Thyroid gland (tissue), 4 donors: ENCODE results near the gene GPR183.

Experiments
- POLR2A ChIP-seq, 2 donors: fragments of 450-650 bp; IDR thresholded peaks; one replicate each; pipeline ENCODE4 v1.6.1; 2017; ENCODE audit warnings: antibody characterized with exemption in 2 of 2, mild to moderate bottlenecking in 2 of 2, moderate library complexity in 1 of 2
- TF ChIP-seq, protein P1 (sequence below), 6 experiments: fragments of 200-600 bp in 3 of 6; fragments of 450-650 bp in 3 of 6; sonication (generic) in 3 of 6; IDR thresholded peaks; one replicate each; pipeline ENCODE4 v1.5.1; 2016 to 2019; ENCODE audit warnings: antibody characterized with exemption in 6 of 6, mild to moderate bottlenecking in 2 of 6, inconsistent platforms in 1 of 6, moderate library complexity in 1 of 6

DNA sequence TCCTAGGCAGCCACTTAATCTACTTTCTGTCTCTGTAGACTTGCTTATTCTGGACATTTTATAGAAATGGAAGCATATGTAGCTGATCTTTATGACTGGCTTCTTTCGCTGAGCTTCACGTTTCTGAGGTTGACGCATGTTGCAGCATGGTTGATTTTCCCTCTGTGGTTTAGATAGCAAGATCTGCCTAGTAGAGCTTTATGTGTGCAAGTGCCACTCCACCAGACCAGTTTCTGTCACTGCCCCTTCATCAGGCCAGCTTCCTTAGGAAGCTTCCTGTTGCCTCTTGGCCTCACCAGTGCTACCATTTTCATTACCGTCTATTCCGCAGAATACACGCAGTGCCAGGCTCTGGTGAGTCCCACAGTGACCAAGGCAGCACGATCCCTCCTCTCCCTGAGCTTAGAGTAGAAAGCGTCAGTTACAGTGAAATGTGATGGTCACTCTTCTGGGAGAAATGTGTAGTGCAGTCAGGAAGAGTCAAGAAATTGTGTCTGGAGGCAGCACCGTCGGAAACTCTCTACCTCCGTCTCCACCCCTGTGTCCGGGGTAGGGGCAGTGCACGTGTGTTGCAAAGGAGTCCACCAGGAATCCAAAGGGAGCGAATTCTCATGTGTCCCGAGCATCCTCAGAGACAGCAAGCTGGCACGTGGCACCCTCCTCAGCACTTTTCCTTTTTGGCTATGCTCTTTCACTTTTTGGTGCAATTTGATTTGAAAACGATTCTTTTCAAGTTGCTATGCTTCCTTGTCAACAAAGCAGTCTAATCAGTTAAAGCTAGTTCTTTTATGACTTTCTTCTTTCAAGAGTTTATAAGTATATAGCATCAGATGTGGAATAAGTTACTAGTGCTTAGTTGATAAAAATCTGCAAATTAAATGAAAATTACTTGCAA is 45.4 kb upstream of the GPR183 start:
- TF ChIP-seq, protein P1, sequence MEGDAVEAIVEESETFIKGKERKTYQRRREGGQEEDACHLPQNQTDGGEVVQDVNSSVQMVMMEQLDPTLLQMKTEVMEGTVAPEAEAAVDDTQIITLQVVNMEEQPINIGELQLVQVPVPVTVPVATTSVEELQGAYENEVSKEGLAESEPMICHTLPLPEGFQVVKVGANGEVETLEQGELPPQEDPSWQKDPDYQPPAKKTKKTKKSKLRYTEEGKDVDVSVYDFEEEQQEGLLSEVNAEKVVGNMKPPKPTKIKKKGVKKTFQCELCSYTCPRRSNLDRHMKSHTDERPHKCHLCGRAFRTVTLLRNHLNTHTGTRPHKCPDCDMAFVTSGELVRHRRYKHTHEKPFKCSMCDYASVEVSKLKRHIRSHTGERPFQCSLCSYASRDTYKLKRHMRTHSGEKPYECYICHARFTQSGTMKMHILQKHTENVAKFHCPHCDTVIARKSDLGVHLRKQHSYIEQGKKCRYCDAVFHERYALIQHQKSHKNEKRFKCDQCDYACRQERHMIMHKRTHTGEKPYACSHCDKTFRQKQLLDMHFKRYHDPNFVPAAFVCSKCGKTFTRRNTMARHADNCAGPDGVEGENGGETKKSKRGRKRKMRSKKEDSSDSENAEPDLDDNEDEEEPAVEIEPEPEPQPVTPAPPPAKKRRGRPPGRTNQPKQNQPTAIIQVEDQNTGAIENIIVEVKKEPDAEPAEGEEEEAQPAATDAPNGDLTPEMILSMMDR (IDR thresholded peaks at IDR 0.05), result no peak
- TF ChIP-seq POLR2A (IDR thresholded peaks at IDR 0.05), result no peak
